ENCODE data around the gene TUT7.
"Not testable (repeated sequence)": the region's sequence is repeated elsewhere in the genome, so short reads cannot be mapped to it uniquely, and the experiment has no call there.

Gene TUT7

DNA sequence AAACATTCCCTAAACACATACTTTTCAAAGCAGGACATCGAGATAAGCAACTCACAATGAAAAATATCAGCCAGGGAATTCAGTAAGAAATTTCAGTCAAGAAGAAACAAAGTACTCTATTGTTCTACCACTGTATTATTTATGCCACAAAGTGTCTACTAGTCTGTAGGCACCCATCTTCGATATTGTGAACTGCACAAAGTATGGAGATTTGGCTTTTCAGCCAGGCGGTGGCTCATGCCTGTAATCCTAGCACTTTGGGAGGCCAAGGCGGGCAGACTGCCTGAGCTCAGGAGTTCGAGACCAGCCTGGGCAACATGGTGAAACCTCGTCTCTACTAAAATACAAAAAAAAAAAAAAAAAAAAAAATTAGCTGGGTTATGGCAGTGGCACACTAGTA, 63.9 kb downstream of the TUT7 start:
- DNase-seq: not testable (repeated sequence)

DNA sequence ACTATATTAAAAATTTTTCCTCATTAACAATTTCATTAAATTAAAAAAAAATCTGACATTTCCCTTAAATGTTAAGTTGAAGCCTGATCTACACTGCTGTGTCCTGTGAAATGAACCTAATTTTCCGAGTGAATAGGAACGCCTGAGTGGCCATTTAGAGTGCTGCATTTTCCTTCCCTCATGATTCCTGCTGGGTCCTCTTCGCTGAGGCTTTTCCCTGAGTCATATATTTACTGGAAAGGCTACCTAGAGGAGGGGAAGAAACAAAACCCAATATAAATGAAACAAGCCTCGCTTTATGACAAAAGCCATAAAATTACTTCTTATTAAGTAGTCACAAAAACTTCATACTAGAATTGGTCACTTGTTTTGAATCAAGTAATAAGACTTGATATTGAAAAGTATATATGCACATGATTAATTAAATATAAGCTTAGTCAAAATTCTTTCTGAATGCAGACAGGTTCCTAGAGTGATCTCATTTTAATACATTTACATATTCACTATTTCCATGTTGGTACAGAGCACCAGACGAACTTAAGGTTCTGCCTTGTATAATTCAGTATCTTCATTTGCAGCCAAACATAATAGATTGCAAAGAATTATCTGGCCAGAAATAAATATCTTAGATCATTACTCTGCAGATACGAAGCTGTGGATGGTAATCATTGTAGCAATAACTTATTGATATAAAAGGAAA, 65.6 kb downstream of the TUT7 start:
- DNase-seq: no peak

- no peak for DNase-seq
These were observed 67.2 kb downstream of the TUT7 start for GRCh38 chr9:86287013-86287412.

- no peak for DNase-seq
These were observed 67.9 kb downstream of the TUT7 start for GRCh38 chr9:86286278-86286677.

GRCh38 chr9:86285261-86285660, 68.9 kb downstream of the TUT7 start:
- DNase-seq: no peak

- no peak for DNase-seq
These were observed 71.2 kb downstream of the TUT7 start for GRCh38 chr9:86282979-86283535.

- peak; percentile 97 for DNase-seq
These were observed 71.9 kb downstream of the TUT7 start, which contains the start of gene ISCA1 for GRCh38 chr9:86282077-86282978. Gene ISCA1, minus strand, starts transcription at chr9:86282538. Its CDS starts 80 bp downstream, at chr9:86282458.

GRCh38 chr9:86281593-86282076, 72.6 kb downstream of the TUT7 start:
- peak; percentile 22 for DNase-seq

DNA sequence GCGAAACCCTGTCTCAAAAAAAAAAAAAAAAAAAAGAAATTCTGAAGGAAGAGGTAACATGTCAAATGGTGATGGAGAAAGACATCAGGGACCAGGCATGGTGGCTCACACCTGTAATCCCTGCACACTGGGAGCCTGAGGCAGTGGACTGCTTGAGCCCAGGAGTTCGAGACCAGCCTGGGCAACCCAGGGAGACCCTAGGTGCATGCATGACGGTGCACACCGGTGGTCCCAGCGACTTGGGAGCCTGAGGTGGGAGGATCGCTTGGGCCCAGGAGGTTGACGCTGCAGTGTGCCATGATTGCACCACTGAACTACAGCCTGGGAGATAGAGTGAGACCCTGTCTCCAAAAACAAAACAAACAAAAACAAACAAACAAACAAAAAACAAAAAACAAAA, 73.6 kb downstream of the TUT7 start:
- no peak for DNase-seq

GRCh38 chr9:86279839-86280238, 74.4 kb downstream of the TUT7 start:
- DNase-seq: no peak

DNA sequence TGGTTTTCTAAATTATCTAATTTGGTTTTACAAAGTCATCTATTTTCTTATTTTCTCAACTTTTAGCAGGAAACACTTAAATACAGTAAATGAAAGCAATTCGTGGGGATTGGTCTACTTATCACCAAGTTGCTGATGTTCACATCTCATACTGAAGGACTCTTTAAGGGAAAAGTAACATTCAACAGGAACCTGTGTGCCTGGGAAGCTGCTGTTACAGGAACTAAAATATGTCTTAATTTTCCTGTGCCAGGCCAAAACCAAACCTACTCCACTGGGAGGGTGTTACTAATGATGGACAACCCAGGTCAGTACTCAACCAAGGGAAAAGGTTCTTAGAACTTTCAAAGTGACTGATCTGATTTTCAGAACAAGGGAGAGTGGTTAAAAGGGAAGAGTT, 77.1 kb downstream of the TUT7 start:
- no peak for DNase-seq

DNA sequence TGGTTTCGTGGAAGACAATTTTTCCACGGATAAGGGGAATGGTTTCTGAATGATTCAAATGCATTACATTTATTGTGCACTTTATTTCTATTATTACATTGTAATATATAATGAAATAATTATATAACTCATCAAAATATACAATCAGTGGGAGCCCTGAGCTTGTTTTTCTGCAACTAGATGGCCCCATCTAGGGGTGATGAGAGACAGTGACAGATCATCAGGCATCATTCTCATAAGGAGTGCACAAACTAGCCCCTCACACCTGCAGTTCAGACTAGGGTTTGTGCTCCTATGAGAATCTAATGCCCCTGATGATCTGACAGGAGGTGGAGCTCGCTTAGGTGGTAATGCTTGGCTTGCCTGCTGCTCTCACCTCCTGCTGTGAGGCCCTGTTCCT, 78.2 kb downstream of the TUT7 start:
- DNase-seq: no peak

DNA sequence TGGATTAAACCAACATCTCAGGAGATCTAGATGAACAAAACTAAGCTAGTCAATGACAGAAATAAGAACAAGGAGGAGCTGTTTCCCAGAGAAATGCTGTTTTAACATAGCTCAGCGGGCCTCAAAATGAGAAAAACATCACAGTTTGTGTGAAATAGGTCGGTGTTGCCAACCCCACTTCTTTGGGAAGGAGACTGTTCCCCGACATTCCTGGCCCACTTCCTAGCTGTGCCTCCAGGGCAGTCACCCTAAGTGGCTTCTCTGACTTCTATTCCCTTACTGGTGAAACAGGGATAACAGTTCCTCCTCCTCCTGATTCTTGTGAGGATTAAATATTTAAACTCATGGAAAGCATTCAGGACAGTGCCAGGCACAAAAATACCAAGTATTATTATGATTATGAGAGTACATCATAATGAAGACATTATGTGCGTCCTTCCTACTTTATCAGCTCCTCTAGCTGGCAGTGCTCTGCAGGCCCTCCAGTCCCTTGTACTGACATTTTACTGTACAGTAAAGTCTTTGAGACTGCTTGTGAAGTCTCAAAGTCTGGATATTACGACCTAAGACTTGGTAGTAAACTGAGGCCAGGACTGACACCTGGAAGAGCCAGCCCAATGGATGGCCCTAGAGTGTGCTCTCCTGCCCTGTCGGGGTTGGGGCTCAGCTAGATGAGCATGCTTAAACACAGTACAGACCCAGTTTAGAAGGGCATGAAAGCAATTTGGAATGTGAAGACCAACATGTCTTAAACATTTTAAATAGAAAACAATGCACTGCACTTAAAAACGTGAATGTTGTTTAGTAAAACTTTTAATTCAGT, 79.2 kb downstream of the TUT7 start:
- DNase-seq: no peak

DNA sequence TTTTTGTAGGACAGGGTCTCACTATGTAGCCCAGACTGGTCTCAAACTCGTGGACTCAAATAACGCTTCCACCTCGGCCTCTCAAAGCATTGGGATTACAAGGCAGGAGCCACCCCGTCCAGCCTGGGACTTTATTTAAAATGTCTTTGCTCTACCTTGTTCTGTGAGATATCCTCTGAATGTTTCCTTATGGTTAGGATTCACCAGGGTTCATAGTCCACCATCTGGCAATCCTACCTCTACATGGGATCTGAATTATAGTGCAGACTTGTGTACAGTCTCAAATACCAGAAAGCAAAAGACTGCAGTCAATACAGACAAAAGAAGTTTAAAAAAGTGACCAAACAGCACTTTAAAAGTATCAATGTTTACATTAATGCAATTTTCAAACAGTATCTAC, 82.0 kb downstream of the TUT7 start:
- no peak for DNase-seq

DNA sequence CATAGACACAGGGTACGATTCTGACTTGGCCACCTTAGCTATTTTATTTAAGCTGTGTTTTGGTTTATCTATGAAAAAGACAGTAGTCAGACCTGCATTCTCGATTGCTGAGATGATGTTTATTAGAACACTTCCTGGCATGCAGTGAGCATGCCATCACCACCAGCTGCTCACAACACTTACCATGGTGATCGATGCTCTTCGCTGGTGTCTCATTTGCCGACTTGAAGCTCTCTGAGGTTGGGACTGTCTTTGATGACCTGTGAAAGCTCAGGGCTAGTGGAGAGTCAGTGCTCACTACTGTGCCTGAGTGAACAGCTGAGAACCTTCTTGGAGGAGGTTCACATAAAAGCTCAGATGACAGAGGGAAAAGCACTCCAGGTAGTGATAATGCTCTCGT, 90.3 kb downstream of the TUT7 start:
- DNase-seq: no peak

- DNase-seq: no peak
These were observed 91.7 kb downstream of the TUT7 start for GRCh38 chr9:86262492-86262891.

- no peak for DNase-seq
These were observed 94.7 kb downstream of the TUT7 start, which contains the start of gene C9orf153 for GRCh38 chr9:86259557-86259956. Gene C9orf153, minus strand, starts transcription at chr9:86259657. Its CDS starts 30,054 bp downstream, at chr9:86229603.

DNA sequence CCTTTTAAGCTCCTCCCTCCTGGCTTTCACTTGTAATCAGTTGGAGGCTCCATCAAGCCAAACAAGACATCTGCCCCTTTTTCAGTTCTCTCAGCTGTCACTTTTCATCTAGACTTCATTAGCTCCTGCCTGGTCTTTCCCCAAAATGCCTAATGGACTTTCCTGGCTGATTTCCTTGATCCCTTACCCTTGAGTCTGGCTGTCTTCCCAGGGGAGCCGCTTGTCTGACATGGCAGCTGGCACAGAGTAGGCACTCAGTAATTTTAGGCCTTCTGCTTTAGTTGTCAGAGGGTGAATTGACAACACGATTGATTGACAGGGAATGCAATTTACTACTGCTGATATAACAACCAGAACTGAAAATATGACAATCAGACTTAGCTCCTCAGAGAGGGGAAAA, 96.8 kb downstream of the TUT7 start:
- DNase-seq: no peak

DNA sequence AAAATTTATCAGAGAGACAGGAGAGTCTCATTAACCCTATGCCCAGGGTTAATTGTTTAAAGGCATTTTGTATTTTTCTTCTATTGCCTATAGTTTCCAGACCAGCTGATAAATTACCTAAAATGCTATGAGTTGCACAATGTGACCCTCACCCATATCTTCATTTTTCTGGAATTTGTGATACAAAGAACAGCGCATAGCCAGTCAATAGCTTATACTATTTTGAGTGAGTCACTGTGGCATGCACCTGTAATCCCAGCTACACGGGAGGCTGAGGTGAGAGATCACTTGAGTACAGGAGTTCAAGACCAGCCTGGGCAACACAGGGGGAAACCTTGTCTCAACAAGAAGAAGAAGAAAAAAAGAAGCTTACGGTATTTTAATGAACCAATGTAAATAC, 97.6 kb downstream of the TUT7 start:
- DNase-seq: no peak

GRCh38 chr9:86253577-86253976, 100.6 kb downstream of the TUT7 start:
- no peak for DNase-seq

- no peak for DNase-seq
These were observed 101.3 kb downstream of the TUT7 start for GRCh38 chr9:86252870-86253269.

DNA sequence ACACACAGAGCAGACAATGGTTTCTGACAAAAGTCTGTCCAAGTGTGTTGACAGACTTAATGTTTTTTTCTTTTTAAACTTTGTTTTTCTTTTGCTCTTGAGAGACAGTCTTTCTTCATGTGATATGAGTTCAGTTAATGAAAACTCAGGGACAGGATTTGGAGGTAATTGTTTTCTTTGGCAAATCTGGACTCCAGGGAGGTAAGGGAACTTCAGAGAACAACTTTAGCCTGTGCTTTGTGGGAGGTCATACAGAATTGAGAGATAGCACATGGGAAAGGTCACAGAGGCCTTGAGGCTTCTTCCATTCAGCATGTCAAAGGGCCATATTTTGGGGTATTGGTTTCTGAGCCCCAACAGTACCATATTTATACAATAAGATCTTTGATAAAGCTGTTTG, 104.1 kb downstream of the TUT7 start:
- no peak for DNase-seq

GRCh38 chr9:86248746-86249145, 105.5 kb downstream of the TUT7 start:
- DNase-seq: no peak

Measured in CD4-positive, alpha-beta T cell treated with Interleukin-15 for 1 hour (primary cell).